Renal cortical epithelial cell (primary cell): Measurements from ENCODE around the gene ERBIN. TPM values are rescaled to one million over a fixed set of nuclear protein-coding genes. Genes with fewer than 3 reads are reported as not detected.
A peak's percentile ranks its signal among the peaks of the same experiment; 100 is the strongest.
"Not testable (repeated sequence)": the region's sequence is repeated elsewhere in the genome, so short reads cannot be mapped to it uniquely, and the experiment has no call there.

Experiments
- DNase-seq: peaks from one replicate; pipeline ENCODE4 v3.0.0-alpha.2; 2011; ENCODE audit warnings: low read depth
- total RNA-seq: library from RNA; depleted of rRNA; stranded (reverse); fragments of >200 nt; gene quantifications from 2 replicates; pipeline ENCODE4 v1.2.3, GENCODE V29; 2014

ERBIN gene
- total RNA-seq, 1 donor from 2014 or later = 104 TPM

DNA sequence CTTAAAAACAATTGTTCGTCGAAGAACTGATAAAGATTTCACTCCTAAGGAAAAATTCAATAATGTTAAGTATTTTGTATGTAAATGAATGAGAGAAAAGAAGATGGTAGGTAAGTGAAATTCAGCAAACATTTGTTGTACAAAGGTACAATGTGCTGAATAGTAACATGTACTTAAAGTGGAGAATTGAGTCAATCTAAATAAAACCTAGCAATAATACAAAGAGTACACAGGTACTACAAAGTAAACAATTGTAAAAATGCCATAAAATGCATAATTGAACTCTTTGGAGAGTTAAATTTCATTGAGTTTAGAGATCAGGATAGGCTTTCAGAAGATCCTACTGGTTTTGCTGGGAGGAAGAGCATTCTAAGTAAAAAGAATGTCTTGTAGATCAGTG is 82.9 kb downstream of the ERBIN start:
- no peak for DNase-seq

DNA sequence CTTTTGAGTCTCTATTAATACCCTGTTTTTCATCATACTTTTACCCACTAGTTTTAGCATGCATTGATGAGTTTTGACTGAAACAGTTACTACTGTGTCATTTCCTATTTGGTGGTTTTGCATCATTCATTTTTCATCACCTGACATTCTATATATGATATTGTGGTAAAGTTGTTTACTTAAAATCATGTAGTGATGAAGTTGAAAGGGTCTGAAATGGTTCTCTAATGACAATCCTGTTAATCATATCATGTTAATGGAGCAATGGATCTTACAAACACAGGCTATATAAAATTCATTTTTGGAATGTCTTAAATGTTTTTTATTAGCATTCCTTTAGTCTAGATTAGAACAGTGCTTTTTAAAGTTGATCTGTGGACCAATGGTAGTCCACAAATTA is 84.1 kb downstream of the ERBIN start:
- no peak for DNase-seq

DNA sequence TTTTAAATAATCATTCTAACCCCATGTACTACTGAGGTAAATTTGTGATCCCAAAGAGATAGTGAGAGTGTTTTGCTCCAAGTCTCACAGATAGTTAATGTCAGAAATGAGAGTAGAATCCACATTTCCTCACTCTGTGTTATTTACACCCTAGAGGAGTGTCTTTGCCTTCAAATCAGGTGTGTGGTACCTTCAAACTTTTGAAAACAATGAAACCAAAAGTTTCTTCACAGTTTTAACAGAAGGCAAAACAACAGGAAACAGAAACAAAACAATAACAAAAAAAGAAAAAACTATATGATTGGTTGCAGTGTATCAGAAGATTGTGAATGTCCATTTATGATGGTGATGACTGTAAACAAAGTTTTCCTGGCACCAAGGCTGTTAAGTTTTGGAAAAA is 85.9 kb downstream of the ERBIN start:
- no peak for DNase-seq

DNA sequence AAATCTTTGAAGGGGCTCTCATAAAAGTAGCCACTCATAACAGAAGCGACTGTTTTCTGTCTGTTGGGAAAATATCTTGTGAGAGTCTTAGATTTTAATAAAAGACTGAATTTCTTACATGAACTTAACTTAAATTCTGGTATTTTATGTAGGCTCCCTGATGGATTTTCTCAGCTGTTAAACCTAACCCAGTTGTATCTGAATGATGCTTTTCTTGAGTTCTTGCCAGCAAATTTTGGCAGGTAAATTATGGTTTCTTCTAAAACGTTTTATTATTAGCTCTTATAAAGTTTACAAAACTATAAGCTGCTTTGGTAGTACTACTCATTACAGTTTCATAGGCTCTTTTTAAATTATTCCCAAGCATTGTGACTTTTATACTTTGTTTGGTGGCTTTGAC is 87.0 kb downstream of the ERBIN start:
- no peak for DNase-seq

DNA sequence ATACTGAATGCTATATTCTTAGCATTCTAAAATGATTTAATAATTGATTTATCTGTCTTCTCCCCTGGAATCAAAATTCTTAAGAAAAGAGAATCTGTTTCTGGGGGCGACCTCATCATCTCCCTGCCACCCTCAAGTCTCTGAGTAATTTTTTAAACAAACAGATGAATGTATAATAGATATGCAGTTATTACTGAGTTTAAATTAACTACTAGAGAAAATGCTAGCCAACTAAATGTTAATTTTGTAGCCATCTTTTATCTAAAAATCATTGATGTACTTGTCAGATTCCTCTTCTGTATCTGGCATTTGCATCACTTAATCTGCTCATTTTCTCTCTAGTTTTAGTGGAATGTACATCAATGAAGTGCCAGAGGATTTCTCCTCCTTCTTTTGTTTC is 87.5 kb downstream of the ERBIN start:
- no peak for DNase-seq

DNA sequence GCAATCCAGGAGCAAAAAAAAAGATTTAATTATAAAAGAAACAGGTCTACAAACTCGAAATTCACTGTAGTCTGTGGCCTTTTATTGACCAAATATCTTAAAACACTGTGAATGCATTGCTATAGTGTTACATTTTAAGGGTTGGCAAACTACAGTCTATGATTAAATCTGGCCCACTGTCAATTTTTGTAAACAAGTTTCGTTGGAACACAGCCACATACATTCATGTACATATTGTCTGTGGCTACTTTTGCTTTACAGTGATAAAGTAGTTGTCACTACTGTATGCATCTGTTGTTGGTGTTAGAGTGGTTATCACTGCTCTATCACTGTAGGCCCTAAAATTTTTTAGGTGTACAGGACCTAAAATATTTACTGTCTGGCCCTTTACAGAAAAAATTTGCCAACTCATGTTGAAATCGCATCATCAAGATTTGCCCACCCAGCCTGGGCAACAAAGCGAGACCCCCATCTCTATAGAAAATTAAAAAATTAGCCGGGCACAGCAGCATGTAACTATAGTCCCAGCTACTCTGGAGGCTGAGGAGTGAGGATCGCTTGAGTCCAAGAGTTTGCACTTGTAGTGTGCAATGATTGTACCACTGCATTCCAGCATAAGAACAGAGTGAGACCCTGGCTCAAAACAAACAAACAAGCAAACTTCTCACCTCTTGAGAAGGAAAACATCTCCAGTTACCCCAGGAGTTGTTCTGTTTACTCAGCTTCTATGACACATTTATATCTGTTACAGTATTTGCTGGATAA is 89.0 kb downstream of the ERBIN start:
- DNase-seq = no peak

DNA sequence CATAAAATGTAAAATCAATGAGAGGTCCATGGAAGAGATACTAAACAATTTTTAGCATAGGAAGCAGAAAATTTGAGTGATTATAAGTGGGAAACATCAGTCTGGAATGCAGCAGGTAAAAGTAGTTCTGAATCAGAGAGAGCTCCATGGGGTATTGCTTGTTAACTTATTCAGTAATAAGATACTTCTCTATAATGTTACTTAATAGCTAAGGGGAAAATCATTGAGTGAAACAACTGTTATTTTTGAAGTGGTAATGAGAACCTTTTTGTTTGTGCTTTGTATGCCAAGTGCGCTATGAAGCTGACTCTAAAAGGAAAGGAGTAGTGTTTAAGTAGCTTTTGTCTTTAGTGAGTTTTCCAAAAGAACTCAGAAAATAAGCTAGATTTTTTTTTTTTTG is 95.2 kb downstream of the ERBIN start:
- DNase-seq = peak; percentile 66

DNA sequence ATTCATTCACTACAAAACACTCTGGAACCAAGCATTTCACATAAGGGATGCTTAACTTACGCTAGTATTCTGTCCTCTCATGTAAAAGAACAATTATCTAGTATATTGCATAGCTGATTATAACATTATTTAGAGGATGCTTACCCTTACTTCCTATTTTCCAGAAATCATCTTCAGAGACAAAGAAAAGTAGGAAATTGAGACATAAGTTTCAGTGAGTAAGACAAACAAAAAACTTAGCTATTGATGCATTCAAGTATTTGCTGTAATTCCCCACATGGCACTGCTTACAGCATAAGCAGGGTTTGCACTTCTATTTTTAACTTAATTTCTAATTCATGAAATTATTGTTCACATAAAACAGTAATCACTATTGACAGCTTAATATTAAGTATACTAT is 112.9 kb downstream of the ERBIN start:
- DNase-seq = no peak

DNA sequence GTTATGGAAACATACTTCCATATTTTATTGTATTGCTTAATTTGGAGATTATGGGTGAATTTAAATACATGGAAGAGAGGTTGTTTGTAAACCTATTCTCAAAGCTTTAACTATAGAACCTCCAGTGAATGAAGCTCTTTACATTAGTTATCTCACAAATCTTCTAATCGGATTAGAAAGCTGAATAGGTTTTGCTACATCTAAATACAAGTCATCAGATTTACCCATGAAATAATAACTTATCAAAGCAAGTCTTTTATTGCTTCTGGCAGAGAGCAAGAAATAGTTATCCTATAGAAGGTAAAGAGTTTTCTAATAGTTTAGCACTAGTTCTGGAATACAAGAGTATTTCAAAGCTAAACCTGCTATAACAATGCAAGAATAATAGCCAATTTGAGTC is 113.3 kb downstream of the ERBIN start:
- DNase-seq = no peak

DNA sequence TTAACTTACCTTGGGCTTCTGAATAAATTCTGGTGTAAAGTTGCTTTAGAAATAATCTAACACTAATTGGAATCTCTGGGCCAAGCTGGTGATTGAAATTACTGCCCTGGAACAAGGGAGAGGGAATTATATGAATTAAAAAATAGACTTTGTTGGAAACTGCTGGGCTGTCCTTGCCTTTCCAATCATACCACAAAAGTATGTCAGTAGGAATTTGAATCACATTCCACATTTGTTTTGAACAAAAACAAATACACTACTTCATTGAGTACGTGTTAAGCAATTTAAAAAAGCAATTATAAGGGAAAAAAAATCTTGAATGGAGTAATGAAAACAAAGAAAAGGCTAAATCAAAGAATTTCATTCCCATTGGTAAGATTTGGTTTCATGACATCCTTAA is 115.3 kb downstream of the ERBIN start:
- DNase-seq = peak; percentile 29

DNA sequence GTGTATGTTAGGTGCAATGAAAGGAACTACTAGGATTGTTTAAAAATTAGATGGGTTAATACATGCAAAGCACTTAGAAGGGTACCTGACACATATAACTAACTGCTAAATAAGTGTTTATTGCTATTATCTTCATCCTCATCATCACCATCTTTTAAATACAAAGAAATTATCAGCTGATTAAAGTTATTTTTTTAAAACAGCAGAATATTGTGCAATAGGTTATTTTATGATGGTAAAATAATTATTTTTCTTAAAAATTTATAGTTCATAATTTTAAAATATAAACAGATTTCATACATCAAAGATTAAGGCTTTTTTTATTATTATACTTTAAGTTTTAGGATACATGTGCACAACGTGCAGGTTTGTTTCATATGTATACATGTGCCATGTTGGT is 130.9 kb downstream of the ERBIN start:
- DNase-seq = no peak

DNA sequence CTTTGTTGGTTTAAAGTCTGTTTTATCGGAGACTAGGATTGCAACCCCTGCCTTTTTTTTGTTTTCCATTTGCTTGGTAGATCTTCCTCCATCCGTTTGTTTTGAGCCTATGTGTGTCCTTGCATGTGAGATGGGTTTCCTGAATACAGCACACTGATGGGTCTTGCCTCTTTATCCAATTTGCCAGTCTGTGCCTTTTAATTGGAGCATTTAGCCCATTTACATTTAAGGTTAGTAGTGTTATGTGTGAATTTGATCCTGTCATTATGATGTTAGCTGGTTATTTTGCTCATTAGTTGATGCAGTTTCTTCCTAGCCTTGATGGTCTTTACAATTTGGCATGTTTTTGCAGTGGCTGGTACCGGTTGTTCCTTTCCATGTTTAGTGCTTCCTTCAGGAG is 134.9 kb downstream of the ERBIN start:
- DNase-seq = not testable (repeated sequence)

DNA sequence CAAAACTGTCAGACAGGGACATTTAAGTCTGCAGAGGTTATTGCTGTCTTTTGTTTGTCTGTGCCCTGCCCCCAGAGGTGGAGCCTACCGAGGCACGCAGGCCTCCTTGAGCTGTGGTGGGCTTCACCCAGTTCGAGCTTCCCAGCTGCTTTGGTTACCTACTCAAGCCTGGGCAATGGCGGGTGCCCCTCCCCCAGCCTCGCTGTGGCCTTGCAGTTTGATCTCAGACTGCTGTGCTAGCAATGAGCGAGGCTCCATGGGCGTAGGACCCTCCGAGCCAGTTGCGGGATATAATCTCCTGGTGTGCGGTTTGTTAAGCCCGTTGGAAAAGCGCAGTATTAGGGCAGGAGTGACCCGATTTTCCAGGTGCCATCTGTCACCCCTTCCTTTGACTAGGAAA is 136.7 kb downstream of the ERBIN start:
- DNase-seq = not testable (repeated sequence)

DNA sequence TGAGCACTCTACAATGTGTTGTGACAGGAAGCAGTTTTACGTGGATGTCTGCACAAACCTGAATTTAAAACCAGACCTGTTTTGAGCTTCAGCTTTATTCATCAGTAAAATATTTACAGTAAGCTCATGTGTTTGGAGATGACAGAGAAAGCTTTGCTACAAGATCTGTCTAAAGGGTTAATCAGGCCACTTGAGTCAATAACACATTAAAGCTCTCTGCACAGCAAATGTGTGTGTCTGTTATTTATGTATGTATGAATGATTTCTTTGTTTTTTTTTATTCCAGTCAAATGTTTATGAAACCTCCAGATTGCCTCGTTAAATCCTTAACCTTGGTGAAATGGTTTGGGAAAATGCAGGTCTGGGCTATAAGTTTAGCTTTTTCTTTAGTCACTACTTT is 140.5 kb downstream of the ERBIN start:
- no peak for DNase-seq

DNA sequence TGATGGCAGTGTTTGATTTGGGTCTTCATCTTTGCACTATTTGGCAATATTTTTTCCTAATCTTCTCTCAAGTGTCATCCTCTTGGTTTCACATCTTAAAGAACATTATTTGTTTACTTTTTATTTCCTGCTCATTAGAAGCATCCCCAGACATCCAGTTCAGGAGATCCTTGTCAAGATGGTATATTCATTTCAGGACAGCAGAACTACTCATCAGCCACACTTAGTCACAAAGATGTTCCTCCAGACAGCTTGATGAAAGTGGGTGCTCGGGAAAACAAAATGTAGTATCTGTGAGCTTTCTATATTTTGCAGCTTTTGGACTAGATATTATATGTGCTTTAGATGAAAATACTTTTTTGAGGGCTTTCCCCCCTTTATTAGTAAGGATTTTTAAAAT is 145.7 kb downstream of the ERBIN start:
- no peak for DNase-seq

DNA sequence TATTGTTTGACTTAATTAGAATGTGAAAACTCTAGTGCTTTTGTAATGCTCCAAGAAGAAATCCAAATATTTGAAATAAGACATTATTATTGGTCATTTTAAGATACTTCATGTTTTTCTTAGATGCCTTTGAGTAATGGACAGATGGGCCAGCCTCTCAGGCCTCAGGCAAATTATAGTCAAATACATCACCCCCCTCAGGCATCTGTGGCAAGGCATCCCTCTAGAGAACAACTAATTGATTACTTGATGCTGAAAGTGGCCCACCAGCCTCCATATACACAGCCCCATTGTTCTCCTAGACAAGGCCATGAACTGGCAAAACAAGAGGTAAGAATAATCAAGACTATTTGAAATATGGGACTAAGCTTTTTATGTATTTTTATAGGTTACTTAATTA is 148.5 kb downstream of the ERBIN start:
- DNase-seq = no peak

DNA sequence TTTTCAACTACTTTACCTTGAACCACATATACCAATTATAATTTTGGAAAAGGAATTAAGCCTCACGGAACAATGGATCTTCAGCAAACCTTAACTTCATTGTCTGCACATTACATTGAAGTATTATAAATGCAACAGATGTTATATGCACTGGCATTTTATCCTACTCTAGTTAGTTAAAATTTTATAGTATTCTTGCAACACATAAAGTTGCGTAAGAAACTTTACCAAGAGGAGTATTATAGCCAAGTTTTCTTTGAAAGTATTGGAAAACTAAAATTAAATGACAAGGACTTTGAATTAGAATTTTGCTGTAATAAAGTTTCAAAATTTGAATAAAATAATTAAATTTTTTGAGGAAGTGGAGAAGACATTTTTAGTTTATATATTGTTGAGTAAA is 154.3 kb downstream of the ERBIN start:
- DNase-seq = no peak

DNA sequence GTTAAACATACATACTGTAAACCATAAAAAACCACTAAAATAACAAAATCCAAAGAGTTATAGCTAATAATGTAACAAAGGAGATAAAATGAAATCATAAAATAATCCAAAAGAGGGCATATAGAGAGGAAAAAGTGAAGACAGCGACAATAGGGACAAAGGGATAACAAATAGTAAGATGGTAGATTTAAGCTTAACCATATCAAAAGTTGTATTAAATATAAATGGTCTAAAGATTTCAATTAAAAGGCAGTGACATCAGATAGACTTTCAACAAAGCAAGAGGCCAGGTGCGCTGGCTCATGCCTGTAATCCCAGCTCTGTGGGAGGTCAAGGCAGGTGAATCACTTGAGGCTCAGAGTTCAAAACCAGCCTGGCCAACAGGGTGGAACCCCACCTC is 163.0 kb downstream of the ERBIN start:
- no peak for DNase-seq

DNA sequence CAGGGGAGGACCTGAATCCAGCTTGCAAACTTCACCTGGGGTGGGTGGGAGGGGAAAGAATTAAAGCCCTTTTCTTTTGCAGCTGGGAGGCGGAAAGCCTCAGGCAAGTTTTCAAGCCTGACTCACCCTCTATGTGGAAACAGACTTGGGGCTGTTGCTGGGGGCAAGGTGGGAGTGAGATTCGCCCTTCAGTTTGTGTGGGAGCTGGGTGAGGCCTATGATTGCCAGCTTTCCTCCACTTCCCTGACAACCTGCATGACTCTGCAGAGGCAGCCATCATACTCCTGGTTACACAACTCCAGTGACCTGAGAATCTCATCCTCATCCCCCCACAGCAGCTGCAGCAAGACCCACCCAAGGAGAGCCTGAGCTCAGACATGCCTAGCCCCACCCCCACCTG is 174.5 kb downstream of the ERBIN start:
- DNase-seq = no peak

DNA sequence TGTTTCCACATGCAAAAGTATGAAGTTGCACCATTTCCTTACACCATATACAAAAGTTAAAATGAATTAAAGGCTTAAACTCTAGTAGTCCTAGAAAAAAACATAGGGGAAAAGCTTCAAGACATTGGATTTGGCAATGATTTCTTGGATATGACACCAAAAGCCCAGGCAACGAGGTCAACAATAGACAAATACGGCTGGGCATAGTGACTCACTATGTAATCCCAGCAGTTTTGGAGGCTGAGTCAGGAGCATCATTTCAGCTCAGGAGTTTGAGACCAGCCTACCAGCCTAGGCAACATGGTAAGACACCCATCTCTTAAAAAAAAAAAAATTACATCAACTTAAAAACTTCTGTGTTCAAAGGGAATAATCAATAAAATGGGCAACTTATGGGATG is 186.8 kb downstream of the ERBIN start:
- peak; percentile 48 for DNase-seq

DNA sequence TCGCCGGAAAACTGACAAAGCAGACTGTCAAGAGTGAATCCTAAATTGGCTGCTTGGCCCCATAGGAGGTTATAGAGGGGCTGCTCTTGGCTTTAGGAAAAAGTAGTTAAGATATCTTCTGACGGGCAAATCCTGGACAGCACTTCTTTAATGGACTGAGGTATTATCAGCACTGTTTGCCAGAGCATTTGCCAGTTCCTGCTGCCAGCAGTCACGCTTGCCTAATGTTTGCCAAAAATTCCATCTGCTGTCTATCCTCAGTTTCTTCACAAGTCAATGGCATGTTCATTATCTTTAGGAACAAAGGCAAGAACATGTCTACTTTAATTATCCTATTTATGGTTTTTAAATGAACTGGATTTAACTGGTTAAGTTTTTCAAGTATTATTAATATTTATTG is 191.9 kb downstream of the ERBIN start:
- DNase-seq = no peak

DNA sequence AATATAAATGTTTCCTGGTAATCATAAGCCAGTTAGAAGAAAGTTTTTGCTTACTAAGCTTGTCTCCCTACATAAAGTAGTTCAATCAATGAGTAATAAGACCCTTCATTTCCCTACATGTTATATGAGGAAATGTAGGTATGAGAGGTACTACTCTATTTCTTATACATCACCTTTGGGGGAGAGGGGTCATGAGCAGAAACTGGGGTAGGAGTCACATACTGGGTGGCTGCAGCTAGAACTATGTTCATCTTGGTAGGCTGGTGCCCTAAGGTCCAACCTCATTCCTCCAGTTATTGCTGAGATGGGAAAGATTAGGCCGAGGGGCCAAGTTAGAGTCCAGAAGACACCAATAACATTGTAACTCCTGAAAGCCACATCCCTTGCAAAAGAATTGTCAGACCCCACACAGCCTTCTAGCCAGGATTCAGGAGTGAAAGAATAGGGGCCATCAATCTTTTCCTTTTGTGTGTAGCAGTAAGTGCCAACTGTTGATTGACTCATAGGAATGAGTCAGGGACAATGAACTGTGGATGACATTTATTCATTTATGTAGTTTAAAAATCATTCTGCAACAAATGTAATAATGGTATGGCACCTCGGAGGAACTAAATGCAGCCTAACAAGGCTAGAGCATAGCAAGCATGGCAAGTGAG is 196.1 kb downstream of the ERBIN start:
- peak; percentile 40 for DNase-seq

DNA sequence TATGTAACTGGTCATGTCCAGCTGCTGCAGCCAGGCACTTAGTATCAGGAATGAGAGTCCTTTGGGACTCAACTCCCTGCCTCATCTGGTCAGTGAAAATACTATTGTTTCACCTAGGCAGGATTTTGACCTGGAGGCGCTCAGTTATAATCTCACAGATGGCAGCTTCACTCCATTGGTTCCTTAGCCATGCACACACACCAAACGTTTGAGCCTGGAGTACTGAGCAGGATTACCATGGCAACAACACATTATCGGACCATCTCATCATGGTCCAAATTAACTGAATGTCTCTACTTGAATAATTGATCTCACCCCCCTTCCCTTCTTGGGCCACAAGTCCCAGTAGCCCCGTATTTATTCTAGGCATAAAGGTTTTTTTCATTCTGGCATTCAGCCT is 202.8 kb downstream of the ERBIN start:
- no peak for DNase-seq

DNA sequence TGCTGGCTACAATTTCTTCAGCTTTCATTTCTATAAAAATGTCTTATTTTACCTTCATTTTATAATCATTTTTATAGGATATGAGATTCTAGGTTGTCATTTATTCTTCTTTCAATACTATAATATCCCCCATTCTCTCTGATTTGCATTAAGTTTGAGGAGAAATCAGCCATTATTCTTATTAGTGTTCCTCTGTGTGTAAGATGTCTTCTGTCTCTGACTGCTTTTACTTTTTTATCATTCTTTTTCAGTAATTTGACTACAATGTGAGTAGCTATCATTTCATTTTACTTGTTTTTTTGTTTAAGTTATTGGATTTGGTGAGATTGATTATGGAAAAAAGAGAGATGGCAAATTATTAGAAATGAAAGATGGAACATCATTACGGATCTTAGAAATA is 204.1 kb downstream of the ERBIN start:
- no peak for DNase-seq
